B cell (primary cell): Measurements from ENCODE around the gene SCN1A.

Source experiments
- CTCF ChIP-seq: fragments of 200-600 bp; IDR thresholded peaks from one replicate; pipeline ENCODE4 v1.8.0; 2022; ENCODE audit warnings: antibody characterized with exemption, mild to moderate bottlenecking
- EZH2 ChIP-seq: IDR thresholded peaks from 2 replicates; pipeline ENCODE4 v1.6.1; 2012; ENCODE audit warnings: borderline replicate concordance, low read depth, mild to moderate bottlenecking, moderate library complexity, low read length; ENCODE audit not compliant: insufficient read depth, poor library complexity, severe bottlenecking

DNA sequence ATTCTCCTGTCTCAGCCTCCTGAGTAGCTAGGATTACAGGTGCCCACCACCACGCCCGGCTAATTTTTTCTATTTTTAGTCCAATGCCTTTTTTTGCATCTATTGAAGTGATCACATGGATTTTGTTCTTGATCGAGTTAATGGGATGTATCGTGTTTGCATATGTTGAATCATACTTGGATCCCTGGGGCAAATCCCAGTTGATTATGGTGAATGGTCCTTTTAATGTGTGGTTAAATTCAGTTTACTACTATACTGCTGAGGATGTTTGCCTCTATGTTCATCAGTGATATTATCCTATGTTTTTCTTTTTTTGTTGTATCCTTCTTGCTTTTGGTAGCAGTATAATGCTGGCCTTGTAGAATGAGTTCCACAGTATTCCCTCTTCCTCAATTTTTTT, 166.0 kb downstream of the SCN1A start:
- TF ChIP-seq CTCF (no peak), EZH2 (no peak)
